Measurements from ENCODE around the gene CAPN5.
A peak's percentile ranks its signal among the peaks of the same experiment; 100 is the strongest.
"Not testable (repeated sequence)": the region's sequence is repeated elsewhere in the genome, so short reads cannot be mapped to it uniquely, and the experiment has no call there.

CAPN5 gene

DNA sequence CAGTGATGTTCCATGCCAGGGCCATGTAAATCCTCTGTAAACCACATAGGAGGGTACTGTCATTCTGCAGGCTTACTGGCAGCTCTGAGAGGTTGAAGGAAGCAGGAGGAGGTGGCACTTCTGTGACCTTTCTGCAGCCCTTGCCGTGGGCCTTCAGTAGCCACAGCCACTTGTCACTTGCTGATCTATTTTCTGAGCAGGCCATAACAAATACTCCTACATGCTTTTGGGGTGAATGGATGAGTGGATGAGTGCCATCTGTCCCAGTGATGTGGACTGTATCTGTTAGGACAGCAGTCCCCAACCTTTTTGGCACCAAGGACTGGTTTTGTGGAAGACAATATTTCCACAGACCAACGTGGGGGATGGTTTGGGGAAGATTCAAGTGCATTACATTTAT is 22.4 kb upstream of the CAPN5 start:
- DNase-seq = no peak

GRCh38 chr11:77044886-77045285 is 21.9 kb upstream of the CAPN5 start:
- DNase-seq = no peak

GRCh38 chr11:77046060-77046501 is 20.7 kb upstream of the CAPN5 start:
- peak; percentile 19 to 57 for DNase-seq

DNA sequence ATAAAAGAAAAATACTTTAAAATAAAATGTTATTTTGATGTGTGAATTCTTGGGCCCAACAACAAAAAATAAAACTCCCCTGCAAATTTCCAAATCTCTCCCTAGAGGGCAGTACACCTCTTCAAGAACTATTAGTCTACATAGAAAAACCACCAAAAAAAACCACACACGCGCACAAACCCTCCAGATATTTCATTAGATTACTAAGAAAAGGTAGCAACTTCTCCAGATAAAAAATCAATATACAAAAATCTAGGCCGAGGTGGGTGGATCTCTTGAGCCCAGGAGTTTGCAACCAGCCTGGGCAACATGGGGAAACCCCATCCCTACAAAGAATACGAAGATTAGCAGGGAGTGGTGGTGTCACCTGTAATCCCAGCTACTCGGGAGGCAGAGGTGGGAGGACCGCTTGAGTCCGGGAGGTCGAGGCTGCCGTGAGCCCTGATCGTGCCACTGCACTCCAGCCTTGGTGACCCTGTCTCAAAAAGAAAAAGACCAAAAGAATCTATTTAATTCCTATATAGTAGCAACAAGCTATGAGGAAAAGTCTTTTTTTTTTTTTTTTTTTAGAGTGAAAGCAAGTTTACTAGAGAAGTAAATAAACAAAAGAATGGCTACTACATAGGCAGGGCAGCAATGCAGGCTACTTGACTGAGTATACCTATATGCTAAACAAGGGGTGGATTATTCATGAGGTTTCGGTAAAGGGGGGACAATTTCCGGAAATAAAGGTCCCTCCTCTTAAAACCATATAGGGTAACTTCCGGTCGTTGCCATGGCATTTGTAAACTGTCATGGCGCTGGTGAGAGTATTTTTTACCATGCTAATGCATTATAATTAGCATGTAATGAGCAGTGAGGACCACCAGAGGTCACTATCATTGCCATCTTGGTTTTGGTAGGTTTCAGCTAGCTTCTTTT is 19.5 kb upstream of the CAPN5 start:
- DNase-seq = peak; percentile 8 to 35

DNA sequence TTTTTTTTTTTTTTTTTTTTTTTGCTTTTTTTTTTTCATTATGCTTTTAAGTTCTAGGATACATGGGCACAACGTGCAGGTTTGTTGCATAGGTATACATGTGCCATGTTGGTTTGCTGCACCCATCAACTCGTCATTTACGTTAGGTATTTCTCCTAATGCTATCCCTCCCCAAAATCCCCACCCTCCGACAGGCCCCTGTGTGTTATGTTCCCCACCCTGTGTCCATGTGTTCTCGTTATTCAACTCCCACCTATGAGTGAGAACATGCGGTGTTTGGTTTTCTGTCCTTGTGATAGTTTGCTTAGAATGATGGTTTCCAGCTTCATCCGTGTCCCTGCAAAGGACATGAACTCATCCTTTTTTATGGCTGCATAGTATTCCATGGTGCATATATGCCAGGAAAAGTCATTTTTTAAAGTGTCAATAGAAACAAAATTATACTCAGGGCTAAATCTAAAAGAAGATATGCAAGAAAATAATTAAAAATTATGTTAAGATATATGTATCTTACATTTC is 18.8 kb upstream of the CAPN5 start:
- DNase-seq = not testable (repeated sequence)

- no peak for DNase-seq
These were observed 17.7 kb upstream of the CAPN5 start for GRCh38 chr11:77049026-77049425.

GRCh38 chr11:77051511-77051910 is 15.3 kb upstream of the CAPN5 start:
- no peak for DNase-seq

GRCh38 chr11:77052518-77052917 is 14.3 kb upstream of the CAPN5 start:
- DNase-seq = no peak

DNA sequence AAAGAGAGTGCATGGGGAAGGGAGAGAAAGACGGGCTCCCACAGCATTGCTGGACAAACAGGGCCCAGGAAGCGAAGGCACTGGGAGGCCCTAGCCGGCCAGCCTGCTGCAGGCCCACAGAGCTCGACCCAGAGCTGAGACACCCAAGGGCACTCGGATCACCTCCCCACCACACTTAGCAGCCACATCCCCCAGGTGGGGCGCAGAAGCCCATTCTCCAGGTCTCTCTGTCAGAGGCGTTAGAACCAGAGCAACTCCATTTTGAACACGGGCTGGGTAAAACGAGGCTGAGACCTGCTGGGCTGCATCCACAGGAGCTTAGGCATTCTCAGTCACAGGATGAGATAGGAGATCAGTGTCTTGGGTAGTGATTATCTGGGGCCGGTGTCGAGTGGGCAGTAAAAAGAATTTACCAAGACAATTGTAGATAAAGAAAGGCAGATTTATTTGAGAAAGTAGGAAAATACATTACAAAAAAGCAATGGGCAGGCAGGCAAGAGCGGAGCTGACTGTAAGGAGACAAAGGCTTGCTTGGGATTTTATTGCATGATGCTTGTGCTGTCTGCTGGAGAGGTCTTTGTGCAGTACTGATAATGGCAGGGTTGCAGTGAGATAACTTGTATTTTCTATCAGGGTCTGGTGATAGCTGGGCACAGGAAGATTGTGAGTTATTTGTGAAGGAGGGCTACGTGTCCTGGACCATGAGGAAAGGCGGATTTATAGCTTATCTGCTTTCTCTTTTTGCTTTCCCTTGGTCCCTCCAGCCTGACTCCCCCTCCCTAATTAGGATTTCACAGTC is 13.4 kb upstream of the CAPN5 start:
- DNase-seq = no peak

DNA sequence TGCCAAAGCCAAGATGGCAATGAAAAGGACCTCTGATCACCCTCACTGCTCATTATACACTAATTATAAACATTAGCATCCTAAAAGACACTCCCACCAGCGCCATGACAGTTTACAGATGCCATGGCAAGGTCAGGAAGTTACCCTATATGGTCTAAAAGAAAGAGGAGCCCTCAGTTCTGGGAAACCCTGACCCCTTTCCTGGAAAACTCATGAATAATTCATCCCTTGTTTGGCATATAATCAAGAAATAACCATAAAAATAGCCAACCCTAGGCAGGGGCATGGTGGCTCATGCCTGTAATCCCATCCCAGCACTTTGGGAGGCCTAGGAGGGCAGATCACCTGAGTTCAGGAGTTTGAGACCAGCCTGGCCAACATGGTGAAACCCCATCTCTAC is 12.7 kb upstream of the CAPN5 start:
- no peak for DNase-seq

DNA sequence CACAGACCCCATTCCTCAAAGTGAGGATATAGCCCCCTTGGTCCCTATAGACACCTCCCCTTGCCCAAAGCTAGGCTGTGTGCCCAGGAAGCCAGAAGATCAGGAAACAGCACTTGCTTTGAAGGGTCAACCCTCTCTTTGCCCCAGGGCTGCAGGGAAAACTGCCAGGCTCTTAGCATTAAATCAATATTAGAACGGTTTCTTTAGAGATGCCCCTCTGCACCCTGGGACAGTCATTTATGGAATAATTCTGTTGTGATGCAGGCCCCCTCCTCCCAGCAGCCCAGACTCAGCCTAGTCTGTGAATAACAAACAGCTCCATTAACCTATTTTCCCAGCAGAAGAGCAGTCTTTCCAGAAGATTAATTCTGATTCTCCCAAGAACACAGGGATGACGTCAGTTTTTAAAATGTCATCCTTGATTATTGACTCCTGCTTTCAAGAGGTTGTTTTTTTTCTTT is 11.6 kb upstream of the CAPN5 start:
- DNase-seq = no peak

DNA sequence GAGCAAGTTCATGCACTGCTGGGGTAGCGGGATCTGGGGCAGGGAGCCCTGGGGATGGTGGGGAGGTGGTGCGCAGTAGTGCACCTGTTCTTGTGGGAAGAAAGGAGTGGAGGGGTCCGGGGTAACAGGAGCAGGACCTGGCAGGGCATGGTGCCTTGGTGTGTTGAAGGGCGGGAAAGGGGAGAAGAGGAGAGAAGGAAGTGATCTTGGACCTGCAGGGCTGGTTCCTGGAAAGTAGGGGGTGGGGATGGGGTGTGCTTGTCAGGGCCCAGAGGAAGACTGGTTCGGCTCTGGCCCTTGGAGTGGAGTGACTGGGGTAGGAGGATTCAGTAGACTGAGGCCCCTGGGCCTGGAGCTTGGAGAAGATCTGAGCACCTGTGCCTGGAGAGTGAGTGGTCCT is 10.9 kb upstream of the CAPN5 start:
- DNase-seq = no peak

GRCh38 chr11:77056814-77057402 is 9.9 kb upstream of the CAPN5 start:
- no peak for DNase-seq

GRCh38 chr11:77057938-77058474 is 8.8 kb upstream of the CAPN5 start:
- DNase-seq = no peak

DNA sequence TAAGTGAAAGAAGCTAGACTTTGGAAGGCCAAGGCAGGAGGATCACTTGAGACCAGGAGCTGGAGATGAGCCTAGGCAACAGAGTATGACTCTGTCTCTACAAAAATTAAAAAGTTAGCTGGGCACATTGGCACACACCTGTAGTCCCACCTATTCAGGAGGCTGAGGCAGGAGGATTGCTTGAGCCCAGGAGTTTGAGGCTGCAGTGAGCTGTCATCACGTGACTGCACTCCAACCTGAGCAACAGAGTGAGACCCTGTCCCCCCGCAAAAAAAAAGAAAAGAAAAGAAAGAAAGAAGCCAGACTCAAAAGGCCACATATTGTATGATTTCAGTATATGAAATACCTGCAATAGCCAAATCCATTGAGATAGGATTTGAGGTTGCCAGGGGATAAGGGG is 7.9 kb upstream of the CAPN5 start:
- no peak for DNase-seq

GRCh38 chr11:77059806-77060205 is 7.0 kb upstream of the CAPN5 start:
- DNase-seq = no peak

GRCh38 chr11:77060234-77060633 is 6.5 kb upstream of the CAPN5 start:
- no peak for DNase-seq

DNA sequence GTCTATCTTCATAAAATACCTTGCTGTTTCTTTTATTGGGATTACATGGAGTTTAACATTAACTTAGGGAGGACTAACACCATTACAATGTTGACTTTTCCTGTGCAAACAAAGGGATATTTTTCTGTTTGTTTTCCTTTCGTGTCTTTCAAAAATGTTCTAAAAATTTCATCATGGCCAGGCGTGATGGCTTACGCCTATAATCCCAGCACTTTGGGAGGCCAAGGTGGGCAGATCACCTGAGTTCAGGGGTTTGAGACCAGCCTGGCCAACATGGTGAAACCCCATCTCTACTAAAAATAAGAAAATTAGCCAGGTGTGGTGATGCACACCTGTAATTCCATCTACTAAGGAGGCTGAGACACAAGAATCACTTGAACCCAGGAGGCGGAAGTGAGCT is 5.5 kb upstream of the CAPN5 start:
- not testable (repeated sequence) for DNase-seq

DNA sequence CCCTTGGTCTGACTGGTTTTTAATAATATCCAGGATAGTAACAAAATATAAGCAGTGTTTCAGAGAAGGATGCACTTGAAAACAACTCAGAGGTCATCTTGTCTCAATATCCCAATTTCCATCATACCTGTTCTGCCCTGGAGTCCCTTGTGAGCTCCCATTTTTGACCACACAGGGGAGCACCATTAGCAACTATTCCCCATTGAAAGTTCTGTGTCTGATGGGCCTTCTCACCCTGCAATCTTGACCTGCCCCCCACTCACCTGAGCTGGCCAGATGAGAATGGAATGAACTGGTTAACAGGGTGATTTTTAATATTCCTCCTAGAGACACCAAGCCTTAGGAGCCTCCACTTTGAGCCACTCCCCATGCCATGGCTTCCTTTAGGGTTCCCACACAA is 3.8 kb upstream of the CAPN5 start:
- DNase-seq = no peak

- DNase-seq = no peak
These were observed 3.4 kb upstream of the CAPN5 start for GRCh38 chr11:77063407-77063806.

DNA sequence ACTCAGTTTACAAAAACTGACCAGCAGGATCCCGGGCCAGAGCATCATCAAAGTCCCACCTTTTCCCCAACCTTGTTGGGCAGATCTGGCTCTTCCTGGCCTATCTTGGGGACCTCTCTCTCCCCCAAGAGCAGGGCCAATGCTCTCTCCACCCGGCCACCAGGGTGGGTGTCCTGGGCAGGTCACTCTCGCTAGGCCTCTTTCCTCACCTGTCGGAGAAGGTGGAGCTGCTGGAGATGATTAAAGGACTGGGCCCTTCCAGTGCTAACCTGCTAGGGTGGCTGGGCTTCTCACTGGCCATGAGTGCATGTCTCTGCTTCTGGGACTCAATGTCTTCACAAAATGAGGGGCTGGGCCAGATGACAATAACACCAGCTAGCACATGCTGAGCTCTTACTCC is 2.9 kb upstream of the CAPN5 start:
- no peak for DNase-seq

DNA sequence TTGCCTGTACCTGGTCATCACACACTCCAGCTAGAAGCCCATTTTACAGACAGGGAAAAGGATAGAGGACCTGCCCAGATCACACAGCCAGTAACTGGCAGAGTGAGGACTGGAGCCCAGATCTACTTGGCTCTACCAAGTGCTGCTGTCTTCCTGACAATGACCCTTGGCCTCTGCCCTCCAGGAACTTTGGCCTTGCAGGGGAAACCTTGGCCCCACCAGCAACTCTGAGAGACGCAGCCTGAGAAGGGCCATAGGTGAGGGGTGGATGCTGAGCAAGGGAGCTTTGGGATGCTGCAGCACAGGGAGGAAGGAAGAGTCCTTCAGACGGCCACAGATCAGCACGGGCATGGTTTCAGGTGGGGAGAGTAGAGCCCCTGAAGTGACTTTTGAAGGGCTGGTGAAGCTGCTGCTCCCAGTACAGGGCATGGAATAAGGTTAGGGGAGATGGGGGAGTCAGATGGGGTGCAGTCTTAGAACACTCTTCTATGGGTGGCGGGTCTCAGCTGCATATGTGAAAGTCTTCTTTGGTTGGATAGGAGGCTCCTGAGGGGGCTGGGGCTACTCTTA is 2.0 kb upstream of the CAPN5 start:
- DNase-seq = no peak

GRCh38 chr11:77065878-77066228 is 918 bp upstream of the CAPN5 start:
- no peak for DNase-seq
